ENCODE data around the gene DIAPH2.

The DIAPH2 gene

DNA sequence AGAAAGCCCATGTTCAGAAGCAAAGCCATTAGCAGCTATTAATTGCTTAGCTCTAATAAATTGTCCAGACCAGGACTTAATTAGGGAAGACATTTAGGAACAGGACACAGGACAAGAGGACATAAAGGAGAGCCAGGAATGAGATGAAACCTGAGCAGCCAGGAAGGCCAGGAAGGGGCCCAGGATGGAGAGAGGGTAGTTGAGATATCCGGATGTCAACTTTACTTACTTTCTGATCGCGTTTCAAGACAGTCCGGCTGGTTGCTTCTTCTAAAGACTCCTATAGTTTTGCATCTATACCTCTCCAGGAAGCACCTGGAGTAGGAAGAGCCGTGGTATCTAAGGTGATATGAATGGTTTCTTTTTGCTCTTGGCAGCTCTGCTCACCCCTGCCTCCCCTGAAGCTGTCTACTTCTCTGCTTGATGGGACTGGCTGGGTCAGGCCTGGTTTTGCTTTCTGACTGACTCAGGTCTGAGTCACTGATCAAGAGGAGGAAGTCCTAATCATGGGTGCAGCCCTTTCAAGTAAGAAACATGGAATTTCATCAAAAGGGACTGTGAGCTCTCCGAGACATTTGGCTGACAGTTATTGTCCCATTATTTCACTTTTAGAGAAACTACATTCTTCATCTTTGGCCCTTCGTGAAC lies 932.4 kb downstream of the DIAPH2 start:
- no peak for DNase-seq

DNA sequence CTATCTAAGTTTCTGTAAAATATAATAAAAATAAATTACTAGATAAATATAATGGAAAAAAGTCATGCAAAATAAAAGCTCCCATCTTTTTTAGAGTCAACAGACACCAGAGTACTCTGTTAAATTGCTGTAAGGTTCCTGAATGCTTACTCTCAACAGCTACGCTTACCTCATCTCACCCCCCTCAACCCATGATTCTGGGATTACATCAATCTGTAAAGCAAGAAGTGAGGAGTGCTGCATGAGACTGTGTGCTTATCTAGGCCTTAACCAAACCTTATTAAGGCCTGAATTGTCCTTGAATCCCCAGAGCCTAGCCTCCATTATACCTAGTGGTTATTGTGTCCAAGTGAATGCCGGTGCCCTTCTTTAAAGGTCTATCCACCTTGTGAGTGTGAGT lies 934.9 kb downstream of the DIAPH2 start:
- DNase-seq = no peak

DNA sequence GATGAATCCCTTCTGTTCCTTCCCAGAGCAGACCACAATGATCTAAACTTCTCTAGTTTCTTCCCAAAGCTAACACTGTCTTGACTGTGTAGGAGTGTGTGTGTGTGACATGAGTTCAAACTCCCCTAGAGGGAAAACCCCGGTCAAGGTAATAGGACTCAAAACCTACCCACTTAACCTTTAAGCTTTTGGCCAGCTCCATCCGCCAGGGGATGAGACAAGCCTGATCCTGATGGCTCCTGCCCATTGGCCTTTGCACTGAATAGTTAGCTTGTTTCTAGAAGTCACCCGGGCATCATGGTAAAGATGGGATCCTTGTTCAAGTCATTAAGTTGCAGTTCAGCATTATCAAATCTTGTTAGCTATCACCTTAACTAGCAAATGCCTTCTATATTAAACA lies 937.5 kb downstream of the DIAPH2 start:
- no peak for DNase-seq

DNA sequence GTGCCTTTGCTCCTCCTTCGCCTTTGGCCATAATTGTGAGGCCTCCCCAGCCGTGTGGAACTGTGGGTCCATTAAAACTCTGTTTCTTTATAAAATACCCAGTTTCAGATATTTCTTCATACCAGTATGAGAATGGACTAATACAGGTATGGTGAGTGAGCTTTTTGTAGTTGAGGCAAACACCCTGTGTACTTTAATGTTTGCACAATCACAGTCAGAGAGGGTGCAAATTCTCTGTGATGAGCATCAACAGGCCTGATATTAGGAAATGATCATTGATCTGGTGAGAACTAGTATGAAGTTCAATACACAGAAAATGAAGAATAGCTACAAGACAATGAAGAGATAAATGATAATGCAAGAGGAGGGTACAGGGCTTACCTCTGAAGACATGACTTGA lies 943.7 kb downstream of the DIAPH2 start:
- no peak for DNase-seq

DNA sequence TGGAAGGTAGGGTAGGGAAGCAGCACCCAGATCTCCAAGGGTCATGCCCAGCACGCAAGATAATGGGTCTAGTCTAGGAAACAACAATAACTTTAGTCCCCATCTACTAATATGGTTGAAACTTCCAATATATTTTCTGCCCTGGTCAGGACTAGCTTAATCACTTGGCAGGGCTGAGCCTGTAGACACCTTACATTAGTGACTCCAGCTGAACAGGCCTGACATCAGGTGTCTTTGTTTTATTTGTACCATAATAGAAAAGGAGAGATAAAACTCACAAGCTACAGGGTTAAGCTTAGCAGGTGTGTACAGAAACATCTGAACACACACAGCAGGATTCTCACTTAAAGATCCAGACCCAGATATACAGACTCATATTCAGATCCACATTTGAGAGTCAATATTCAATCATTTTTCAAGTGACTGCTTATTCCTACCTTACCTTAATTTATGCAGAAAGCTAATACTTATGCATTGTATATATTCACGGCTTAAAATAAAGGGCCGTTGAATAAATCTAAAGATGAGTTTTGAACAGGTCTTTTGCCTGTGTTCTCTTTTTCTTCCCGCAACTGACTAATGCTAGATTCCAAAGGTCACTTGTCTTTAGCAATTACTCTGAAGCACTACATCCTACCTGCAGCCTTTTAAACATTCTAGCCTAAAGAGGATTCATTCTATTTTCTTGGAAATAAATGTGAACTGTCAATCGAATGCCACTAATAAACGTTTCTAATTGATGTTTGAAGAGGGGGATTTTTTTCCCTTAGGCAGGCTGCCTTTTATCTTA lies 944.4 kb downstream of the DIAPH2 start:
- no peak for DNase-seq

DNA sequence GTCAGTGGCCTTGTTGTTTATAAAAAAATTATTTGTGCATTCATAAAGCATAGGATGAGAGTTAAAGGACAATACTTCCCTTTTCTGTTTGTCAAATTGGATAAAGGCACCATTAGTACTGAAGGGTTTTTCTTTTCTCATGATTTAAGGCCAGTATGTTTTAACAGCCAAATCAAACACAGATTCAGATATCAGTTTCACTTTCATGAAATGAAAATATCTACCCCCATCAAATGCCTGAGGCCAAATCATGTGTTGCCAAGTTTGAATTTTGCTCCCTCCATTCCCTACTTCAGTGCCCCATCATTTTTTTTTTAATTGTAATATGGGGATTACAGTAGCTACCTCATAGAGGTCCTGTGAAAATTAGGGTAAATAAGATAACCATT lies 944.9 kb downstream of the DIAPH2 start:
- no peak for DNase-seq

DNA sequence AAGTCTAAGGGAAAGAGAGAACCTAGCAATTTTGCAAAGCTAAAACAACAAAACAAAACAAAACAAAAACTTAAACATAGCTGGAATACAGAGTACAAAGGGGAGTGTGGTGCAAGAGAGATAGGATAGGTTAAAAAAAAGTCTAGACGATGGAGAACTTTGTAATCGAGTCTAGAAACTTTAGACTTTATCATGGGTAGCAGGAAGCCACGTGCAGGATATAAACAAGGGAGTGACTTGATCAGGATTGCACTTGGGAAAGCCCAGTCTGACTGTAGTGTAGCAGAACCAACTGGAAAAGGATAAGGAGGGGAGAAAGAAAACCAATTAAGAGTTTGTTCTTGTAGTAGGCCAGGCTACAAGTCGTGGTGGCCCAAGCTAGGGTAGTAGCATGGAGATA lies 949.2 kb downstream of the DIAPH2 start:
- no peak for DNase-seq

DNA sequence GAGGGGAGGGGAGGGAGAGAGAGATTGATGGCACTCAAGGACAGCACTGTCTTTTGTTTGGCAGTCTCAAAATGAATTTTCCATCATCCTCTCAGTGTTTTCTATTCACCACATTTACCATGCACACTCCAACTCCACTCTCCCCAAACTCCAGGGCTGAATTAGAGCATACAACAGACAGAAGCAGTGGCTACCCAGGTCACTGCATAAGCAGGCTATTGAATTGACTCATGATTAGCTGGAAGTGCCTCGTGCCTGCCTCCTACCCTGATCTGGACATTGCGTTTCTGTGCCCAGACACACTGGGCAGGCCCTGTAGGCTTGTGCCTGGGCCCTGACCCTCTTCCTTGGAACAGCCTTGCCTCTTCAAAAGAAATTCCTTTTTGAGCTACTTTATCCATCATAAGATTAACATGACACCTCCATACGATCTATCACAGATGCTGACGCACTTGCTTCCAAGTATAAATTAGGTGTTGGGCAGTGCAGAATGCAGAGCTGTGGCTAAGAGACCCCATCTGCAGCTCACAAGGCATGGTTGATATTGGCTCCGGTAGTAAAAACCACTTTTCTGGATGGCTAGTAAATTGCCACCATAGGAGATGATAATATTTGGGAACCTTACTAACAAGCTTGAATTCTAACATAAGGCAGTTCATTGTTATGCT lies 952.0 kb downstream of the DIAPH2 start:
- no peak for DNase-seq

DNA sequence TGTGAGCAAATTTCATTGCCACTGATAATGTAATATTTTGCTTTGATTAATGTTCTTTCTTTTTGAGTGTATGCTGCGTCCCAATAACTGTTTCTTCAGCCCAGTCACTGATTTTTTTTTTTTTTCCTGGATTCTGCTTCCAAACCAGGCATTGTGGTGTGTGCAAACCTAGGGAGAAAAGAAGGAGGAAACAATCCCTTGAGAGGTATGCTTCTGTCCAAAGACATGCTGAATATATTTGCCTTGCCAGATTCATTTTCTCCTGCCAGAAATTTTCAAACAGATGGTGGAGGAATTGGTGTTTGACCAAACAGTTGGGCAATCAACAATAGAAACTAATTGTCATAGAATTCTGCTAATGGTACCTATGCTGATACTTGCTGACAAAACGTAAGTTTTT lies 952.6 kb downstream of the DIAPH2 start:
- no peak for DNase-seq

DNA sequence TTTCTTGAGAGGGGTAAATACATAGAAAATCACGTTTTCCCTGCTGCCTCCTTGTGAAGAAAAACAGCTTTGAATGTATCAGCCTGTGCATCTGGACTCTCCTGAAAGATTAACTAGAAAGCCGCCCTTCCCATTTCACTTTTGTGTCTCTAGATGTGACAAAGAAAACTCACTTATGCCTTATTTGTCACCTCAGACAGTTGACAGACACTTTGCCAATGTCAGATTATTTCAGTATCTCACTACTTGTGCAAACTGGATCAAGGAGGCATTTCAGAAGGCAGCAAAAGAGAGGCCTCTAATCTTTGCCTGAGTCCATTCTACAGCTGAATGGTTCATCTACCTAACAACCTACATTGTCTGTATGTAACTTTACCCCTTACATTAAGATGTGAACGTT lies 954.0 kb downstream of the DIAPH2 start:
- no peak for DNase-seq

DNA sequence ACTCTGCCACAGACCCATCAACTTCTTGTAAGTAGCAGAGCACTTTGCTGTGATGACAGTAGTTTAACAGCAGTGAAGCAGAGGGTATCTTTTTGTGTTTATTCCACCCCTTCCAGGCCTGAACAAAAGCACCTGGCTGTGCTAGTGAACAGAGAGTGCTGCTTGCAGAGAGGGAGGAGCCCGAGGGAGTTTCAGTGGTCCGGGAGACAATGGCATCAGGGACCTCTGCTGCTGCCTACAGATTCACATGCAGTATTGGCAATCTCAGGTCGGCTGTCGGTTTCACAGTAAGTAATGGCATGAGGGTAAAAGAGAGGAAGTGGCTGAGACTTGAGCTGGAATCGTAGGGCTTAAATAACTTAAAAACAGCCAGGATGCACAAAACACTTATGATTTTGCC lies 954.9 kb downstream of the DIAPH2 start:
- DNase-seq = no peak
